ENCODE data around the gene ARID3A. TPM values are rescaled to one million over a fixed set of nuclear protein-coding genes. Genes with fewer than 3 reads are reported as not detected.

Gene ARID3A
- total and polyA plus RNA-seq, 2 of the 13 experiments (the other 11 are each of a cell fraction or from before 2014, with no cell fraction given) = 71.3 to 77.9 TPM

DNA sequence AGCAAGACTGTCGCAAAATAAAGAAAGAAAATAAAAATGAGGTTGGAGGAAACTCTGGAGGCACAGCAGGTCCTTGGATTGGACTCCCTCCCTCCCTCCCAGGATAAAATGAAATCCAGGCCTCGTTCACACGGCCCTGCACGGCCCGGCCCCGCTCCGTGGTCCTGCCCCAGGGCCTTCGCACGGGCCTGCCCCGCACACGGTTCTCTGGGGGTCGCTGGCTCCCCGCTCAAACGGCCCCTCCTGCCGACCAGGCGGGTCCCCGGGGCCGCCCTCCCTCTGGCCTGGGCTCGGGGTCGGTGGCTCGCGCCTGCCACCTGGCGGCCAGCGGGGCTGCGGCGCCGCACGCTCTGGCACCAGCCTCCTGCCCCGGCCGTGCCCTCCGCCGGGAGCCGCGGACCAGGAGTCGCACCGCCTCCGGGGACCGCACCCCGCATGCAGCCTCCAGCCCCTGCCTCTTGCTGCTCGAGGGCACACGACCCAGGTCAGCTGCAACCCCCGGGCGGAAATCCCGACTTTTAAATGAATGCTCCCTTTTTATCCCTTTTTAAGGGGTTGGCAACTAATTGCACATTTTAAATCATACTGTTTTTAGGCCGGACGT lies 56.8 kb downstream of the ARID3A start (continued):
- TF ChIP-seq, protein P1, sequence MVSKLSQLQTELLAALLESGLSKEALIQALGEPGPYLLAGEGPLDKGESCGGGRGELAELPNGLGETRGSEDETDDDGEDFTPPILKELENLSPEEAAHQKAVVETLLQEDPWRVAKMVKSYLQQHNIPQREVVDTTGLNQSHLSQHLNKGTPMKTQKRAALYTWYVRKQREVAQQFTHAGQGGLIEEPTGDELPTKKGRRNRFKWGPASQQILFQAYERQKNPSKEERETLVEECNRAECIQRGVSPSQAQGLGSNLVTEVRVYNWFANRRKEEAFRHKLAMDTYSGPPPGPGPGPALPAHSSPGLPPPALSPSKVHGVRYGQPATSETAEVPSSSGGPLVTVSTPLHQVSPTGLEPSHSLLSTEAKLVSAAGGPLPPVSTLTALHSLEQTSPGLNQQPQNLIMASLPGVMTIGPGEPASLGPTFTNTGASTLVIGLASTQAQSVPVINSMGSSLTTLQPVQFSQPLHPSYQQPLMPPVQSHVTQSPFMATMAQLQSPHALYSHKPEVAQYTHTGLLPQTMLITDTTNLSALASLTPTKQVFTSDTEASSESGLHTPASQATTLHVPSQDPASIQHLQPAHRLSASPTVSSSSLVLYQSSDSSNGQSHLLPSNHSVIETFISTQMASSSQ (IDR thresholded peaks at IDR 0.05; ENCODE audit: low read depth) = no peak
- TF ChIP-seq, protein P1 (CRISPR knock-in tag; IDR thresholded peaks at IDR 0.05; ENCODE audit: borderline replicate concordance) = no peak
- TF ChIP-seq CEBPB (IDR thresholded peaks at IDR 0.05; ENCODE audit: borderline replicate concordance, low read depth, low read length) (no peak), SKI (IDR thresholded peaks at IDR 0.05; ENCODE audit: partially characterized antibody) (peak; percentile 27), HOXA3 (CRISPR knock-in tag; IDR thresholded peaks at IDR 0.05) (peak; percentile 74; the same call in 1 of the 2 replicates), GTF2F1 (IDR thresholded peaks at IDR 0.05; ENCODE audit: low read length) (no peak), TCF7L2 (IDR thresholded peaks at IDR 0.05; ENCODE audit: low read depth, low read length) (no peak), KLF11 (CRISPR knock-in tag; IDR thresholded peaks at IDR 0.05) (no peak), TBX2 (CRISPR knock-in tag; IDR thresholded peaks at IDR 0.05; ENCODE audit: borderline replicate concordance) (peak; percentile 52), ZKSCAN8 (CRISPR knock-in tag; IDR thresholded peaks at IDR 0.05; ENCODE audit: borderline replicate concordance) (no peak), ATAD3A (CRISPR knock-in tag; IDR thresholded peaks at IDR 0.05) (no peak), BRF2 (CRISPR knock-in tag; IDR thresholded peaks at IDR 0.05) (0 out of 2 replicates have a peak, but pooled peaks have one; percentile 34), ZNF777 (CRISPR knock-in tag; IDR thresholded peaks at IDR 0.05) (peak; percentile 49; the same call in 1 of the 2 replicates), NFYC (CRISPR knock-in tag; IDR thresholded peaks at IDR 0.05) (no peak), ZSCAN30 (CRISPR knock-in tag; IDR thresholded peaks at IDR 0.05) (no peak), RNF219 (CRISPR knock-in tag; IDR thresholded peaks at IDR 0.05) (no peak), DNMT1 (CRISPR knock-in tag; IDR thresholded peaks at IDR 0.05) (no peak), ZNF282 (IDR thresholded peaks at IDR 0.05; ENCODE audit: partially characterized antibody) (no peak)
- TF ChIP-seq, protein P2, sequence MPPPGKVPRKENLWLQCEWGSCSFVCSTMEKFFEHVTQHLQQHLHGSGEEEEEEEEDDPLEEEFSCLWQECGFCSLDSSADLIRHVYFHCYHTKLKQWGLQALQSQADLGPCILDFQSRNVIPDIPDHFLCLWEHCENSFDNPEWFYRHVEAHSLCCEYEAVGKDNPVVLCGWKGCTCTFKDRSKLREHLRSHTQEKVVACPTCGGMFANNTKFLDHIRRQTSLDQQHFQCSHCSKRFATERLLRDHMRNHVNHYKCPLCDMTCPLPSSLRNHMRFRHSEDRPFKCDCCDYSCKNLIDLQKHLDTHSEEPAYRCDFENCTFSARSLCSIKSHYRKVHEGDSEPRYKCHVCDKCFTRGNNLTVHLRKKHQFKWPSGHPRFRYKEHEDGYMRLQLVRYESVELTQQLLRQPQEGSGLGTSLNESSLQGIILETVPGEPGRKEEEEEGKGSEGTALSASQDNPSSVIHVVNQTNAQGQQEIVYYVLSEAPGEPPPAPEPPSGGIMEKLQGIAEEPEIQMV (CRISPR knock-in tag; IDR thresholded peaks at IDR 0.05; ENCODE audit: low read depth) = peak; percentile 96
- TF ChIP-seq, protein P3, sequence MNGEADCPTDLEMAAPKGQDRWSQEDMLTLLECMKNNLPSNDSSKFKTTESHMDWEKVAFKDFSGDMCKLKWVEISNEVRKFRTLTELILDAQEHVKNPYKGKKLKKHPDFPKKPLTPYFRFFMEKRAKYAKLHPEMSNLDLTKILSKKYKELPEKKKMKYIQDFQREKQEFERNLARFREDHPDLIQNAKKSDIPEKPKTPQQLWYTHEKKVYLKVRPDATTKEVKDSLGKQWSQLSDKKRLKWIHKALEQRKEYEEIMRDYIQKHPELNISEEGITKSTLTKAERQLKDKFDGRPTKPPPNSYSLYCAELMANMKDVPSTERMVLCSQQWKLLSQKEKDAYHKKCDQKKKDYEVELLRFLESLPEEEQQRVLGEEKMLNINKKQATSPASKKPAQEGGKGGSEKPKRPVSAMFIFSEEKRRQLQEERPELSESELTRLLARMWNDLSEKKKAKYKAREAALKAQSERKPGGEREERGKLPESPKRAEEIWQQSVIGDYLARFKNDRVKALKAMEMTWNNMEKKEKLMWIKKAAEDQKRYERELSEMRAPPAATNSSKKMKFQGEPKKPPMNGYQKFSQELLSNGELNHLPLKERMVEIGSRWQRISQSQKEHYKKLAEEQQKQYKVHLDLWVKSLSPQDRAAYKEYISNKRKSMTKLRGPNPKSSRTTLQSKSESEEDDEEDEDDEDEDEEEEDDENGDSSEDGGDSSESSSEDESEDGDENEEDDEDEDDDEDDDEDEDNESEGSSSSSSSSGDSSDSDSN (CRISPR knock-in tag; IDR thresholded peaks at IDR 0.05) = peak; percentile 67; the same call in 1 of the 2 replicates

All from HepG2 (cell line).